Osteoblast (primary cell): ENCODE measurements around the gene GSG1L2. TPM values are rescaled to one million over a fixed set of nuclear protein-coding genes. Genes with fewer than 3 reads are reported as not detected.
A peak's percentile ranks its signal among the peaks of the same experiment; 100 is the strongest.

Experiments used
- DNase-seq: peaks from one replicate; pipeline ENCODE4 v3.0.0; 2011; ENCODE audit warnings: low spot score, mixed read lengths; ENCODE audit not compliant: insufficient read length; ENCODE audit errors: missing footprints
- H2AFZ ChIP-seq: 2 replicates; pipeline ENCODE4 v1.6.0; 2011; ENCODE audit warnings: mild to moderate bottlenecking, low read length
- H3K27ac ChIP-seq: 2 replicates; pipeline ENCODE4 v1.5.1; 2011; ENCODE audit warnings: mild to moderate bottlenecking, low read depth, low read length, moderate library complexity
- H3K27me3 ChIP-seq: 2 replicates; pipeline ENCODE4 v1.6.0; 2012; ENCODE audit warnings: mild to moderate bottlenecking, control low read depth, inconsistent platforms, low read length, moderate library complexity; ENCODE audit not compliant: insufficient read depth
- H3K36me3 ChIP-seq: 2 replicates; pipeline ENCODE4 v1.5.1; 2011; ENCODE audit warnings: mild to moderate bottlenecking, low read length, control low read depth, moderate library complexity; ENCODE audit not compliant: insufficient read depth
- H3K4me1 ChIP-seq: 2 replicates; pipeline ENCODE4 v1.5.1; 2011; ENCODE audit warnings: mild to moderate bottlenecking, low read length, control low read depth, moderate library complexity; ENCODE audit not compliant: insufficient read depth
- H3K4me2 ChIP-seq: 2 replicates; pipeline ENCODE4 v1.6.0; 2011; ENCODE audit warnings: mild to moderate bottlenecking, low read length; ENCODE audit not compliant: insufficient read depth
- H3K4me3 ChIP-seq: fragments of 200-600 bp; sonication (generic); 3 replicates; pipeline ENCODE4 v1.5.1; 2012; ENCODE audit warnings: mild to moderate bottlenecking, low read length, inconsistent platforms; ENCODE audit not compliant: insufficient read depth
- H3K79me2 ChIP-seq: 2 replicates; pipeline ENCODE4 v1.6.0; 2012; ENCODE audit warnings: mild to moderate bottlenecking, low read length, control low read depth, inconsistent platforms; ENCODE audit not compliant: insufficient read depth
- H3K9me3 ChIP-seq: 2 replicates; pipeline ENCODE4 v1.5.1; 2011; ENCODE audit warnings: low read depth, low read length, control low read depth
- H4K20me1 ChIP-seq: 2 replicates; pipeline ENCODE4 v1.6.0; 2012; ENCODE audit warnings: mild to moderate bottlenecking, low read length, control low read depth; ENCODE audit not compliant: insufficient read depth
- total RNA-seq: library from RNA; depleted of rRNA; stranded (reverse); fragments of >200 nt; gene quantifications from 2 replicates; pipeline ENCODE4 v1.2.3, GENCODE V29; 2012
- TF ChIP-seq, protein P1 (sequence below): IDR thresholded peaks from 2 replicates; pipeline ENCODE4 v1.5.1; 2011; ENCODE audit warnings: mild to moderate bottlenecking, low read depth, low read length, moderate library complexity; ENCODE audit errors: extremely low read depth

GSG1L2 gene
- total RNA-seq, 1 donor = not detected

DNA sequence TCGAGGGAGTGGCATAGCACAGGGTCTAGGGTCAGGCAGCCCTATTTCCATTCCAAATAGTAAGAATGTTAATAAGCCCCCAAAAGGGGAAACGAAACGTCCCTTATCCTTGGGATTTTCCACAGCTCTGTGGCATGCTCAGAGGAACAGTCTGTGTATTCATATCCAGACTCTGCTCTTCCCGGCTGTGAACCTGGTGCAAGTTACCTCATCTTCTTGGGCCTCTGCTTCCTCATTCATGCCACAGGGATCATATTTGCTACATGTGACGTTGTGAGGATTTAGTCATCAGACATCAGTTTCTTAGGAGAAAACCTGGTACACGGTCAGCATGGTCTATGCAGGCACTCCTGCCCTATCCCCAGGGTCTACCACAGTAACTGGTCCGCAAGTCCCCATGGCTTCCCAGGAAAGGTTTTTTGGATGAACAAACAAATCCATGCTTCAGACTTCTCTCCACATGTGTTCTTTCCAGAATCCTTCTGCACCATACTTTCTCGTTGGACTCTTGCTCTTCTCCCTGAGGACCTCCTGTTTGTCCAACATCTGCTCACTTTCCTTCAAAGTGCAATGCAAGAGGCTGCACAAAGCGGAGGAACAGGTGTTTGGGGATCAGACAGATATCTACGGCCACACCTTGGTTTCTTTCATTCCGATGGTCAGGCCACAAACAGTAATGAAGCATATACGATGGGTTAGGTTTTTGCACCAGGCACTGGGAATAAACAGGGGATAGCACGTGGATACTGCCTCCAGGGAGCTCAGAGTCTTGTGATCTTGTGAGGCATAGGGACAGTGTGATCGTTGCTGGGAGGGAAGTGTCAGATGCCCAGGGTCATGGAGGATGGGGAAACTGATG, 21.5 kb upstream of the GSG1L2 start:
- TF ChIP-seq, protein P1, sequence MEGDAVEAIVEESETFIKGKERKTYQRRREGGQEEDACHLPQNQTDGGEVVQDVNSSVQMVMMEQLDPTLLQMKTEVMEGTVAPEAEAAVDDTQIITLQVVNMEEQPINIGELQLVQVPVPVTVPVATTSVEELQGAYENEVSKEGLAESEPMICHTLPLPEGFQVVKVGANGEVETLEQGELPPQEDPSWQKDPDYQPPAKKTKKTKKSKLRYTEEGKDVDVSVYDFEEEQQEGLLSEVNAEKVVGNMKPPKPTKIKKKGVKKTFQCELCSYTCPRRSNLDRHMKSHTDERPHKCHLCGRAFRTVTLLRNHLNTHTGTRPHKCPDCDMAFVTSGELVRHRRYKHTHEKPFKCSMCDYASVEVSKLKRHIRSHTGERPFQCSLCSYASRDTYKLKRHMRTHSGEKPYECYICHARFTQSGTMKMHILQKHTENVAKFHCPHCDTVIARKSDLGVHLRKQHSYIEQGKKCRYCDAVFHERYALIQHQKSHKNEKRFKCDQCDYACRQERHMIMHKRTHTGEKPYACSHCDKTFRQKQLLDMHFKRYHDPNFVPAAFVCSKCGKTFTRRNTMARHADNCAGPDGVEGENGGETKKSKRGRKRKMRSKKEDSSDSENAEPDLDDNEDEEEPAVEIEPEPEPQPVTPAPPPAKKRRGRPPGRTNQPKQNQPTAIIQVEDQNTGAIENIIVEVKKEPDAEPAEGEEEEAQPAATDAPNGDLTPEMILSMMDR = no peak
- Histone ChIP-seq H3K79me2 (no peaks in the 10 kb centered on the region), H3K4me2 (no peak overlapping the region), H4K20me1 (no peaks in the 10 kb centered on the region), H3K4me3 (no peak overlapping the region), H3K9me3 (no peaks in the 10 kb centered on the region), H3K27me3 (no peaks in the 10 kb centered on the region), H3K27ac (no peak overlapping the region), H3K36me3 (no peaks in the 10 kb centered on the region), H2AFZ (no peak overlapping the region), H3K4me1 (peaks cover 8% of the 10 kb centered on the region)
- DNase-seq = no peak

DNA sequence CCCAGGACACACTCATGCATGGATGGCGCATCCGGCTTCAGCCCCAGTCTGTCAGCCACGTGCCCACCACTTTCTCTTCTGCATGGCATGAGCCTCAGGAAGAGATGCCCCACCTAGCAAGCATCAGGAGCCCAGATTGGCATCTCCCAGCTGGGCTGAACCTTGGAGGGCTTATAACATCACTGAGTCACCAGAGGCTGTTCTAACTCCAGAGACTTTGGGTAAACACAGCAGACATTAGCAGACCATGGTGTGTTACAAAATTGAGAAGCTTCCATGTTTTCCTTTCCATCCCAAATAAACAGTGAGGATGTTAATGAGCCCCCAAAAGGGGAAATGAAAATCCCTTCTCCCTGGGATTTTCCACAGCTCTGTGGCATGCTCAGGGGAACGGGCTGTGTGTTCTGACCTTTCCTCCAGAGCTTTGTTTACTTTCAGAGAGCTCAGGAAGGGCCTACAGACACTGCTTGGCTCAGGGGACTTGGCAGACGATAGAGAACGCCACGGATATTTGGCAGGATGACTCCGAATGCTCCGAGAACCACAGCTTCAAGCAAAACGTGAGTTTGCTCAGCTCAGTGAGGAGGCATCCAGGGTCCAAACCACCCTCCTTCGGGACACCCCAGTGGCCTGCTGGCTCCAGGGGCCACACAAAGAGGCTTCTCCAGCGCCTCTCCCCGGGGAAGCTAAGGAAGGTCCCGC, 20.3 kb upstream of the GSG1L2 start:
- Histone ChIP-seq H3K79me2 (no peaks in the 10 kb centered on the region), H3K4me1 (peaks cover 19% of the 10 kb centered on the region), H3K27ac (peak overlapping the region; percentile 59), H3K9me3 (no peaks in the 10 kb centered on the region), H3K27me3 (no peaks in the 10 kb centered on the region), H2AFZ (peak overlapping the region; percentile 78), H4K20me1 (no peaks in the 10 kb centered on the region), H3K4me3 (peak overlapping the region; percentile 12), H3K36me3 (no peaks in the 10 kb centered on the region), H3K4me2 (peak overlapping the region; percentile 29)
- TF ChIP-seq, protein P1 = no peak
- DNase-seq = peak; percentile 72

DNA sequence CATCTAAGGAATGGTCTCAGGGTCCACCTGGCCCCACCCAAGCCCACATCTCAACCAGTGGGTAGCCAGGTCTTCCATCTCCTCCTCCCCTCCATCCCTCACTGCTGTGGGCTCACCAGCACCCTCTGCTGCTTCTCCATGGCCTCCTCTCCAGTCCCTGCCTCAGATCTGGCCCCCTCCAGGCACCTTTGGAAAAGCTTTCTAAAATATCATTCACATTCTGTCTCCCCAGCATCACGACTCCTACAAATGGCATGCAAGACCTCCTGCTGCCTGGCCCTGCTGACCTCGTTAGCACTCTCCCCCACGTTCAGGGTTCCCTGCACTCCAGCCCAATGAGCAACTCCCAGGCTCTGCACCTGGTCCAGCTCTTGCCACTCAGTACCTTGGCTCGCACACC, 17.6 kb upstream of the GSG1L2 start:
- DNase-seq = no peak
- Histone ChIP-seq H3K4me1 (peaks cover 26% of the 10 kb centered on the region), H3K9me3 (no peaks in the 10 kb centered on the region), H3K79me2 (no peaks in the 10 kb centered on the region), H3K4me3 (no peak overlapping the region), H4K20me1 (no peaks in the 10 kb centered on the region), H2AFZ (no peak overlapping the region), H3K27ac (no peak overlapping the region), H3K36me3 (no peaks in the 10 kb centered on the region), H3K4me2 (no peak overlapping the region), H3K27me3 (no peaks in the 10 kb centered on the region)
- TF ChIP-seq, protein P1 = peak; percentile 17
